ENCODE data around the gene C12orf57. TPM values are rescaled to one million over a fixed set of nuclear protein-coding genes. Genes with fewer than 3 reads are reported as not detected.

The C12orf57 gene
- polyA plus RNA-seq, 1 donor from 2014 or later = 500 TPM

Small RNA genes lying within 50 kb of the gene (small RNA-seq; reads per million reads assigned to genes)
- gene MIR141 = 1.5 to 6.0 (median 3.2) reads per million in 3 experiments
- 21.7 to 42.8 (median 31.2) reads per million in 3 experiments for gene MIR200C
- gene RNU7-1 = 0 reads per million in 3 experiments
- 0 to 2.2 (median 2.2) reads per million in 3 experiments for gene SCARNA12

Other genes with a start within 250 kb of the C12orf57 start
- 2.1 and 4.4 TPM in 2 replicates for gene PIANP, start 243.2 kb upstream of the C12orf57 start, polyA plus RNA-seq
- 45.8 and 50.2 TPM in 2 replicates for gene COPS7A, start 220.0 kb upstream of the C12orf57 start, polyA plus RNA-seq
- 134 and 176 TPM in 2 replicates for gene MLF2, start 190.9 kb upstream of the C12orf57 start, polyA plus RNA-seq
- gene PTMS, start 177.7 kb upstream of the C12orf57 start, polyA plus RNA-seq = 504 and 557 TPM in 2 replicates
- gene LAG3, start 171.5 kb upstream of the C12orf57 start, polyA plus RNA-seq = 1.4 and 2.0 TPM in 2 replicates
- not detected in 2 replicates for gene CD4, start 154.5 kb upstream of the C12orf57 start, polyA plus RNA-seq
- gene GPR162, start 122.2 kb upstream of the C12orf57 start, polyA plus RNA-seq = 82.8 and 117 TPM in 2 replicates
- 58.9 and 66.1 TPM in 2 replicates for gene P3H3, start 115.6 kb upstream of the C12orf57 start, polyA plus RNA-seq
- 18.8 and 19.0 TPM in 2 replicates for gene GNB3, start 103.1 kb upstream of the C12orf57 start, polyA plus RNA-seq
- 4.1 and 7.3 TPM in 2 replicates for gene CDCA3, start 92.7 kb upstream of the C12orf57 start, polyA plus RNA-seq
- gene USP5, start 91.9 kb upstream of the C12orf57 start, polyA plus RNA-seq = 120 and 130 TPM in 2 replicates
- gene TPI1, start 76.5 kb upstream of the C12orf57 start, polyA plus RNA-seq = 288 and 292 TPM in 2 replicates
- gene SPSB2, start 70.7 kb upstream of the C12orf57 start, polyA plus RNA-seq = 12.8 and 14.2 TPM in 2 replicates
- gene LRRC23, start 39.2 kb upstream of the C12orf57 start, polyA plus RNA-seq = 13.6 and 20.5 TPM in 2 replicates
- gene ENO2, start 29.4 kb upstream of the C12orf57 start, polyA plus RNA-seq = 193 and 228 TPM in 2 replicates
- 9.2 and 13.7 TPM in 2 replicates for gene ATN1, start 16.1 kb upstream of the C12orf57 start, polyA plus RNA-seq
- not detected in 2 replicates for gene RNU7-1, start 206 bp upstream of the C12orf57 start, polyA plus RNA-seq
- gene PTPN6, start 7.3 kb downstream of the C12orf57 start, polyA plus RNA-seq = not detected in 2 replicates
- 210 and 230 TPM in 2 replicates for gene PHB2, start 26.6 kb downstream of the C12orf57 start, polyA plus RNA-seq
- 27.3 and 33.2 TPM in 2 replicates for gene EMG1, start 26.9 kb downstream of the C12orf57 start, polyA plus RNA-seq
- gene LPCAT3, start 74.5 kb downstream of the C12orf57 start, polyA plus RNA-seq = 10.8 and 14.4 TPM in 2 replicates
- 4.9 and 12.6 TPM in 2 replicates for gene C1S, start 116.7 kb downstream of the C12orf57 start, polyA plus RNA-seq
- 1.7 and 1.9 TPM in 2 replicates for gene C1R, start 148.4 kb downstream of the C12orf57 start, polyA plus RNA-seq
- 2.1 and 2.8 TPM in 2 replicates for gene C1RL, start 165.2 kb downstream of the C12orf57 start, polyA plus RNA-seq
- 1.9 TPM in 1 of 2 replicates, not detected in the other for gene RBP5, start 184.9 kb downstream of the C12orf57 start, polyA plus RNA-seq
- gene CLSTN3, start 186.3 kb downstream of the C12orf57 start, polyA plus RNA-seq = 55.6 and 61.0 TPM in 2 replicates
- gene PEX5, start 245.7 kb downstream of the C12orf57 start, polyA plus RNA-seq = 63.9 and 74.5 TPM in 2 replicates